Measurements from ENCODE around the gene HACD2.

Gene HACD2

DNA sequence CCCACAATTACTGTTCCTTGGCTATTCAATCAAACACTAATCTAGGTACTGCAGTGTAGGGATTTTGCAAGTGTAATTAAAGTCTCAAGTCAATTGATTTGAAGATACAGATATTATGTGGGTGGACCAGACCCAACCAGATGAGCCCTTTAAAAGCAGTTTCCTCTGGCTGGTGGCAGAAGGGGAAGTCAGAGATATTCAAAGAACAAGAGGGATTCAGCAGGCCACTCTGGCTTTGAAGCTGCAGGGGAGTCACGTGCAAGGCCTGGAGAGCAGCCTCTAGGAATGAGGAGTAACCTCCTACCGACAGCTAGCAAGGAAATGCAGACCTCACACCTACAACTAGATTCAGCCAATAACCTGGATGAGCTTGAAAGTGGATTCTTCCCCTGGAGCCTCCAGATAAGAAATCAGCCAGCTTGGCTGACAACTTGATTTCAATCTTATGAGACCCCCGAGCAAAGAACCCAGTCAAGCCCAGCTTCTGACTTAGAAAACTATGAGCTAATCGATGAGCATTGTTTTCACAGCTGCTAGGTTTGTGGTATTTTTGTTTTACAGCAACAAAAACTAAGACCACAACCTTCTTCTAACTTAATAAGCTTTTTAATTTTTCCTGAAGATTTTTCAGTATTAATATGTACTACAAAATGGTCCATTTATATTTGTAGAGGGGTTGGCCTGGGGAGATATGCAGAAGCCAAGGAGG is 13.4 kb downstream of the HACD2 start:
- DNase-seq (ENCODE audit: low read depth): no peak

GRCh38 chr3:123568875-123569274 is 16.0 kb downstream of the HACD2 start:
- DNase-seq (ENCODE audit: low read depth): no peak

GRCh38 chr3:123568034-123568433 is 16.8 kb downstream of the HACD2 start:
- DNase-seq (ENCODE audit: low read depth): no peak

DNA sequence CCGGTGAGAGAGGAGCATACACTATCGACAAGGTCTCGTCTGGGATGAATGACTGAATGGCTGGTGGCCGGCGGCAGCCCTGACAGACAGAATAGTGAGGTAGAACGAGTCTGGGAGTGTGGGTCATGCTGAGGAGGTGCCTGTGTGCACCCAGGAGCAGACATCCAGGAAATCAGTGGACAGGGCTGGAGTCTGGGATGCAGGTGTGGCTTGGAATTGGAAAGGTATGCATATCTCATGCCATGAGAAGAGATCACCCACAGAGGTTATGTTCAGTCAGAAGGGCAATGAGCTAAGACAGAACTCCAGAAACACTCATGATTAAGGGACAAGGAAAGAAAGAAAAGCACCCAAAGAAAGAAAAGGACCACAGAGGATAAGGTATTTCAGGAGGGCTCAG is 20.8 kb downstream of the HACD2 start:
- DNase-seq (ENCODE audit: low read depth): no peak

DNA sequence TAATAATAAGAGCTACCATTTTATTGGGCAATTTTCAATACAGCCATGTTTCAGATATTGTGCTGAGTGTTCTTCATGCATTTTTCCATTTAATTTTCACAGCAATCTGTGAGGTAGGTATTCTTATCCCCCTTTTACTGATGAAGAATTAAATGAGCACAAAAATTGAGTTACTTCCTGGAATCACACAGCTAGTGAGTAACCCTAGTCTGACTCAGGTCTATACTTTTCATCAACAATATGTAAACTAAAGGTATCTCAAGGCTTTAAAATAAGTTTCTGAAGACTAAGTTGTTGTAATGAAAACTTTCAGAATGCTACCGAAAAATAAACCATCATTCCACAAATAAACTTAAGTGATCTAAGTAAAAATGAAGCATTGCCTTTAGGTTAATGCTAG is 22.3 kb downstream of the HACD2 start:
- DNase-seq (ENCODE audit: low read depth): no peak

- DNase-seq (ENCODE audit: low read depth): no peak
These were observed 23.7 kb downstream of the HACD2 start for GRCh38 chr3:123561188-123561587.

DNA sequence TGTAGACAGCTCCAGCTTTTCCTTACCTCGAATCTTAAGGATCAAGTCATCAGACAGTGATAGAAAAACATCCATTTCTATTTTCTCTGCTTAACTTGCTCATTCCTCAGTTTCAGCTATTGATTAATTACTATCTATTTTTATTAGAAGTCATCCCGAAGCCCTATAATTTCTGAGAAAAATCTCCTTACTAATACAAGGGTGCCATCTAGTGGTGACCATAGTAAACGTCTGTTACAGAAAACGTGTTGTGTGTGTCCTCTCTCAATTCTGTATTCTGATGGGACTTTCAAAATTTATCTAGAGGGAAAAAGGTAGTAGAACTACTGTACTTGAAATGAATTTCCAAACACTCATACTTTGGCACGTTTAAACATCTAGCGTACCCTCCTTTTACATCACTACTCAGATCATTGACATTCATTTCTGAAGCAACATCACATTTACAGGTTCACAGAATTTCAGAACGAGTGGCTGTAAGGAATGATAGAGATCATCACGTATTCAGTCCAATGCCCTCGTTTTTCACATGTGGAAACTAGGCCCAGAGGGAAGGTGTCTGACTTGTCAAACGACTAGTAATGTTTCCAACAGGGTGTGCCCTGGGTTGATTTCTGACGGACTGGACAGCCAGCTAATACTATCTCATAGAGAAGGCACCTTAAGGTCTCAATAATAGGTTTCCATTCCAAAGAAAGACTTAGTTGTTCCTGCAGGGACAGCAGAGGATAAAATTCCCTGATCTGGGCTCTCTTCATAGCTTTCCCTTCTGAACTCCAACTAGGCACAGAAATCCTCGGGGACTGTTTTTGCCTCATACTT is 25.6 kb downstream of the HACD2 start:
- DNase-seq (ENCODE audit: low read depth): peak; percentile 28

GRCh38 chr3:123553536-123553935 is 31.3 kb downstream of the HACD2 start:
- no peak for DNase-seq (ENCODE audit: low read depth)

- no peak for DNase-seq (ENCODE audit: low read depth)
These were observed 32.1 kb downstream of the HACD2 start for GRCh38 chr3:123552768-123553167.

GRCh38 chr3:123552095-123552714 is 32.6 kb downstream of the HACD2 start:
- DNase-seq (ENCODE audit: low read depth): no peak

- no peak for DNase-seq (ENCODE audit: low read depth)
These were observed 36.9 kb downstream of the HACD2 start for GRCh38 chr3:123547881-123548519.

- DNase-seq (ENCODE audit: low read depth): peak; percentile 10
These were observed 38.6 kb downstream of the HACD2 start for GRCh38 chr3:123546133-123546755.

GRCh38 chr3:123543950-123544349 is 40.9 kb downstream of the HACD2 start:
- DNase-seq (ENCODE audit: low read depth): no peak

- DNase-seq (ENCODE audit: low read depth): no peak
These were observed 44.6 kb downstream of the HACD2 start for GRCh38 chr3:123540285-123540684.

DNA sequence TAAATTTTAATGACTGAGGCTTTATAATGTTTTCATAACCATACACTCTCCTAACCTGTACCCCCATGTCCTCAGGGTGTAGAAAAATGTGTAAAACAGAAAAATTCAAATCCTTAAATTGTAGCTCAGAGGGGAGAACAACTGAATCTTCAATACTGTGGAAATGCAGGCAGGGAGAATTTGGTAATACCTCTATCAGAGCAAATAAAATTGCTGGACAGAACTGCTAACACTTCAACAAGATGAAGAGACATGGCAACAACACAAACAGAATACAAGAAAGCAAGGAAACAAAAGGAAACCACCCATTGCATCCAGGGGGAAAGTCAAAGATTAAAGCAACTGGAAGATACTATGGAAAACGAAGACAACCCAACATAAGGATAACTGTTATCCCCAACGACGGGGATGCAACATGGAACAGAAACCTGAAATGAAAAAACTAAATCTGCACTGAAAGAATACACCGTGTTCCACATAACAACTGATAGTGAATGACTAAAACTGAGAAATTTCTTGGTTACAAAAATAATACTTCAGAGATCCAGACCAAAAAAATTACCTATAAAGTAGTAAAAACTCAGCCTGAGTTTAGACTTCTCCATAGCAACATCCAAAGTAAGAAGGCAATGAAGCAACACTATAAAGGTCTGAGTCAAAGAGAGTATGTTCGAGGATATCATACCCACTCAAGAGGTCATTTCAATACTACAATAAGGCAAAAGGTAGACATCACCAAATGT is 48.5 kb downstream of the HACD2 start:
- DNase-seq (ENCODE audit: low read depth): no peak

DNA sequence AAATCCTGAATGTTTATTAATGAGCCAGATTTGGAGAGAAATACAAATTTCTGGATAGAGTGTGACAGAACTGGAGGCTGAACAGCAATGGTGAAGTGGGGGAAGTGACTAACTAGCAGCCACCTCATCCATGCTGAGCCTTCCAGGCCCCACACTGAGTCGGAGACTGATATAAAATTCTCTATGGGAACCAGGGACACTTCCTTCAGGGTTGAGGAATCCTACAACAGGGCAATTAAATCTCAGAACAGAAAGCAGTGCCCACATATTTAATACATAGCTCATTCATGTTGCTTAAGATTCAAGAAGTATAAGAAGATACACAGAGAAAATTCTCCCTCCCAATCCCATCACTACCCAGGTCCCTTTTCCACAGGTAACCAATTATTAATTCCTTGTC is 49.3 kb downstream of the HACD2 start:
- peak; percentile 70 for DNase-seq (ENCODE audit: low read depth)

GRCh38 chr3:123534264-123534663 is 50.6 kb downstream of the HACD2 start:
- DNase-seq (ENCODE audit: low read depth): no peak

- DNase-seq (ENCODE audit: low read depth): no peak
These were observed 51.2 kb downstream of the HACD2 start for GRCh38 chr3:123533554-123534159.

DNA sequence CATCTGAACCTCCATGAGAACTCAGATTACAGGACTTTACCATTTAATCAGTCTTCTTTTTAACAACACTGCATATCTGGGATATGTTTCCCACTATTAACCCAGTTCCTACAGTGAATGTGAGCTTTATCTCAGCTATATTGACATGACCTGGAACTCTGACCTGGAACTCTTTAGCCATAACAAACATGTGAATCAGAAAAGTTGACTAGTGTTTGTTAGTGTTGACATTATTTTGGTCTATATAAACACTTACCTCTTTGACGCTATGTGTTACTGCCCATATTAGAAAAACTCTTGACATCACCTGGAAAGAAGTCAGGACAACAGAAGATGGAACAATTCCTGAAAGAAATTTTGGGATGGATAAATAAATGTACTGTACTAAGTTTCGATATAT is 56.7 kb downstream of the HACD2 start:
- no peak for DNase-seq (ENCODE audit: low read depth)

DNA sequence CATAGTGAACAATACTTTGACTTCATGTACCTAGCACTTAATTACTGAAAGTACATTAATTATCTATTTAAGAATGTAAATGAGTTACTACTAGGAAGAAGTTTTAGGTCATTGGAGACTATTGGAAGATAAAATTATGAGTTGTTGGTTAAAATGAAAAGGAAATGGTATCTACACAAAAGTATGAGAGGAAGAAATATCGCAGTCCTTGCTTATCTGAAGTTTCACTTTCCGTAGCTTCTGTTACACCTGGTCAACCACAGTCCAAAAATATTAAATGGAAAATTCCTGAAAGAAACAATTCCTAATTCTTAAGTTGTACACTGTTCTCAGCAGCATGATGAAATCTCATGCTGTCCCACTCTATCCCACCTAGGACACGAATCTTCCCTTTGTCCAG is 57.8 kb downstream of the HACD2 start:
- DNase-seq (ENCODE audit: low read depth): no peak

DNA sequence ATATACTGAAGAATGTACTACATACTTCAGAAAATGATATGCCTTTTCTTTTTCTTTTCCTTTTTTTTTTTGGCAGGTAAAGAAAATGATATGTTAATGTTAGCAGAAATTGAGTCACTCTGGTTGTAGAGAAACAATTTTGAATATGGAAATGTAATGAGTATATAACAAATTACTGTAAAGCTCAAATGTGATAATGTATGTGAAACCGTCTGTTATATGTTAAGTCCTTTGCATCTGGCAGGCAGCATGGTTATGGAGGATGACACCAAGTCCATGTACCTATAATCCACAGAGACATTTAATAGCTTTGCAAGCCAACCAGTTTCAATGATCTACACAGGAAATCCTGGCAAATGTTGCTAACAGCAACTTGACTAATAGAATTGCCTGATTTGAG is 58.4 kb downstream of the HACD2 start:
- DNase-seq (ENCODE audit: low read depth): no peak

All from stromal cell of bone marrow (primary cell).